ENCODE measurements around the gene AP1M1.

The AP1M1 gene

DNA sequence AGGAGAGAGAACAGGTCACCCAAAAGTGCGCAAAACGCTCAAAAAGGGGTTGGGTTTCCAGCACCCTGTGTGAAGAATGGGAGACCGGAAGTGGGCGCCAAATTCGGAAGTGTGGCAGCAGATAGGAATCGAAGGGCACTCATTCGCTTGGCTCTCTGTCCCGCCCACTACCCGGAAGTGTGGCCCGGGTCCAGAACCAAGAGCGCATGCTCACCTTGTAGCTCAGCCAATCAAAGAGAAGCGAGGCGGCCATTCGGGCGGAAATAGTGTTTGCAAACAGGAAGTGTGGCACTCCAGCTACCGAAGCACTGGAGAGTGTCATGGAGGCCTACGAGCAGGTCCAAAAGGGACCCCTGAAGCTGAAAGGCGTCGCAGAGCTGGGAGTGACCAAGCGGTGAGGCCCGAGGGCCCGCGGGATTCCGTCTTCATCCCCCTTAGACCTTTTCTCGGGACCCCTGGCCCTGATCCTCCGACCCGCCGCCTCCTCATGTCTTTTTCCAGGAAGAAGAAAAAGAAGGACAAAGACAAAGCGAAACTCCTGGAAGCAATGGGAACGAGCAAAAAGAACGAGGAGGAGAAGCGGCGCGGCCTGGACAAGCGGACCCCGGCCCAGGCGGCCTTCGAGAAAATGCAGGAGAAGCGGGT, 12.5 kb upstream of the AP1M1 start, which contains the start of gene FAM32A:
Gene FAM32A, plus strand, starts transcription at position 288 of the 645 bp plus-strand sequence. Its CDS starts 33 bp downstream, at position 321.
- DNase-seq (ENCODE audit: low read depth in 2 of 2): peak; percentile 96 to 98

DNA sequence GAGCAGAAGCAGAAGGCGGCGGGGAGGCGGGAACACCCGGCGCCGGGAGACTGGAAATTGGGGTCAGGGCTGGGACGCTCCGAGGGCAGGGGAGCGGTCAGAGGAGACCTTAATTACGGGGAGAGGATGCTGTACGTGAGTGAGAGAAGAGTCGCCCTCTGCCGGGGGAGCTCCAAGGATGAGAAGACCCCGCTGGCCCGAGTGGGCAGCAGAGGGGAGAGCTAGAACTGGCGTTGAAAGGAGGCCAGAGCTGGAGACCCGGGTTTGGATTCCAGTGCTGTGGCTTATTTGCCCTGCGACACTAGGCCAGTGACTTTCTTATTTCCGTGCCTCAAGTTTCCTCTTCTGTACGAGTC, 12.0 kb upstream of the AP1M1 start:
- DNase-seq (ENCODE audit: low read depth in 2 of 2): no peak

DNA sequence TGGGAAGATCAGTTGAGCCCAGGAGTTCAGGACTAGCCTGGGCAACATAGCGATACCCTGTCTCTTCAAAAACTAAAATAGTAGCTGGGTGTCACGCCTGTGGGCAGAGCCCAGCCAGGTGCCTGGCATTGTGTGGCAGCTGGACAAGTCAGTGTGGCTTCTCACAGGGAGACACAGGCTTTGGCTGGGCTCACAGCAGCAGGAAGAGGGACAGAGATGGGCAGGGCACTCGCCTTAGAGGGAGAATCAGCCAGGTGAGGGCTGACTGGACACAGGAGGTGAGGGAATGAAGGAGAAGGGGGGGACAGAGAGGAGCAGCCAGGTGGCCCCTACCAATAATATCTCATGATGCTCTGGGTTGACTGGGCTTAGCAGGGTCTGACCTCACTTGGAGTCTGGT, 9.2 kb upstream of the AP1M1 start:
- DNase-seq (ENCODE audit: low read depth in 2 of 2): no peak

DNA sequence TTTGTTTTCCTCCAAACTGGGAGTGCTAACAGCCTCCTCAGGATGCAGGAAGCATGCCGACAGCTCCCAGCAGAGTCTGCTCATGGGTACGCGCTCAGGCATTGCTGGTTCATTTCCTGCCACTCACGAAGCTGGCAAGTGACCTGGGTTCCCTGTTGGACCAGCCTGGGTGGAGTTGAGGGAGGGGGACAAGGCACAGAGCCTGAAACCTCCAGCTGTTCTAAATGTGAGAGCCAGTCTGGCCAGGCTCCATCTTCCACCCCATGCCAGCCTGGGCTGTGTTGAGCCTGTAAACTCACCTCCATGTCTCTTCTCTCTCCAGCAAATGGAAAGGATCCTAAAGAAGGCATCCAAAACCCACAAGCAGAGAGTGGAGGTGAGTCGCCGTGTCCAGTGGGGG, 7.5 kb upstream of the AP1M1 start:
- DNase-seq (ENCODE audit: low read depth in 2 of 2): no peak

DNA sequence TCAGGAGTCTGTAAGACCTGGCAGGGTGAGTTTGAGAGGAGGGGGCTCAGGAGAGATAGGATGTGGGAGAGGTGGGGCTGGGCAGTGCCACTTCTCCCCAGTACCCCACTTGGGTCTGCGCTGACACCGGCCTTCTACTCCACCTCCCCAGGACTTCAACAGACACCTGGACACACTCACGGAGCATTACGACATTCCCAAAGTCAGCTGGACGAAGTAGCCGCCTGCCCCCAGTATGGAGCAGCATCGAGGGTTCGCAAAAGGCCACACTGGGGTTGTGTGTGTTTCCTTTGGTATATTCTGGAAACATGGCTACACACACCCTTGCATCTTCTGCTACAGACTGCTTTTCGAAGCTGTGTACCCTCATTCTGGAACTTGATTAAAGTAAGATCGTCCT, 7.0 kb upstream of the AP1M1 start:
- DNase-seq (ENCODE audit: low read depth in 2 of 2): no peak

DNA sequence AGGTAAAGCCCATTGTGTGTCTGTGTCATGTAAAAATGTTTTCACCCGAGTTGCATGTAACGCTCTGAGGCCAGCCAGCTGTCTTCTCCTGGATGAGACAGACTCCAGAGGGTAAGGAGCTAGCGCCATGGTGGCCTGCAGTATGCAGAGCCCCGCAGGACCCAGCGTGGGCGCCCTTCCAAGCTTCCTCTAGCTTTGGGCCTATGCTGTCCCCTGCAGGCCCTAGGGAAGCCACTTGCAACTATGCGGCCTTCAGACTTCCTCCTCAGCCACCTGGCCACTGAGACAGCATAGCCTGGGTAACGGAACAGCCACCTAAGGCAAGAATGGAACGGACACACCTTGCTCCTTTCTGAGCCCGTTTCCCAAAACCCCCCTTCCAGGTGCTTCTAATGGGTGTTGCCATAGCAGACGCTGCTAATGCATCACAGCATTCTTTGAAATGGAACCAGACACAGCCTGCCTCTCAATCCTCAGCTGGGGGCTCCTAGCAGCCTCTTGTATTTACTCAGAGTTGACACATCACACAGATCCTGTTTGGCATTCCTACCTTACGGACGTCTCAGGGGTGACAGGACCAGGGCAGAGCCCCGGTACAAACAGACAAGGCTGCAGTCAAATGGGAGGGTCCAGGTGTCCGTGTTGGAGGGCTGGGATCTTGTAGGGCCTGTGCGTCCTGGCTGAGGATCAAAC, 6.3 kb upstream of the AP1M1 start:
- no peak for DNase-seq (ENCODE audit: low read depth in 2 of 2)

DNA sequence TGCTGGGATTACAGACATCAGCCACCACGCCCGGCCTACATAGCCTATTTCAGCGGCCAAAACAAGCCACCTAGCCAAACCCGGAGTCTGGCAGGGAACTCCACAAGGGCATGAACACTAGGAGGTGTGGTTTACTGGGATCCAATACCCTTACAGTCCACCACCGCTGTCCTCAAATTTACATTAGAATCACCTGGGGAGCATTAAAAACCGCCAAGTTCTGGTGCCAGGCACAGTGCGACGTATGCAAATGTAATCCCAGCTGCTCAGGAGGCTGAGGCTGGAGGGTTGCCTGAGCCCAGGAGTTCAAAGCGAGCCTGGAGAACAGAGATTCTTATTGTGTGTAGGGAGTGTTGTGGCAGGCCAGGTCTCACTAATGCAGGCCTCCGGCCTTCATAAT, 4.2 kb upstream of the AP1M1 start:
- no peak for DNase-seq (ENCODE audit: low read depth in 2 of 2)

DNA sequence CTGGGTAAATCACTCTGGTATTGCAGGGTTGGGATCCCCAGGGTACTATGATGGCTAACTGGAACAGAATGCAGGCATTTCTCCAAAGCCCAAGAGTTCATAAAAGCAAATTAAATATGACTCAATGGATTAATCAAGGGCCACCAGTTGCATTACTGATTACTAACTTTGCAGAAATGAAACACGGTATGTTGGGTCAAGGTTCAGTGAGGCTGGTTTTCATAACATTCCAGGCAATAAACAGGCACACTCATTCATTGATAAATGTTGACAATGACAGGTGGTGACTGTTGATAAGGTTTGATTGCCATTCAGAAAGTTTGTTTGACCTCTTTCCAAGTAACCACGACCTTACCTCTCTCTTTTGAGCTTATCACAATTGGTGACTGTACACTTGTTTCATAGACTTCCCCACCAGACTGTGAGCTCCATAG, 506 bp upstream of the AP1M1 start:
- DNase-seq (ENCODE audit: low read depth in 2 of 2): no peak

DNA sequence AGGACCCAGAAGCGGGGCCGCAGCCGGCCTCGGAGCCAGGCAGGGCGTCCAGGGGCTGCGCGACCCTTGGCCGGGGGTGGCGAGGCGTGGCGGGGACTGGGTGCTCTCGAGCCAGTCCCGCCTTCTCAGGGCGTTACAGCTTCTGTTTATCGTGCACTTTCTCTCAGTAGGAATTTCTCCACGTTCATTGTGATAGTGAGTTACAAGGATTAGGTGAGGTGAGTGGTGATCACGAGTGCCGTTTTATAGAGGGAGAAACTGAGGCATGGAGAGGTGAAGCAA, 600 bp downstream of the AP1M1 start:
- no peak for DNase-seq (ENCODE audit: low read depth in 2 of 2)

DNA sequence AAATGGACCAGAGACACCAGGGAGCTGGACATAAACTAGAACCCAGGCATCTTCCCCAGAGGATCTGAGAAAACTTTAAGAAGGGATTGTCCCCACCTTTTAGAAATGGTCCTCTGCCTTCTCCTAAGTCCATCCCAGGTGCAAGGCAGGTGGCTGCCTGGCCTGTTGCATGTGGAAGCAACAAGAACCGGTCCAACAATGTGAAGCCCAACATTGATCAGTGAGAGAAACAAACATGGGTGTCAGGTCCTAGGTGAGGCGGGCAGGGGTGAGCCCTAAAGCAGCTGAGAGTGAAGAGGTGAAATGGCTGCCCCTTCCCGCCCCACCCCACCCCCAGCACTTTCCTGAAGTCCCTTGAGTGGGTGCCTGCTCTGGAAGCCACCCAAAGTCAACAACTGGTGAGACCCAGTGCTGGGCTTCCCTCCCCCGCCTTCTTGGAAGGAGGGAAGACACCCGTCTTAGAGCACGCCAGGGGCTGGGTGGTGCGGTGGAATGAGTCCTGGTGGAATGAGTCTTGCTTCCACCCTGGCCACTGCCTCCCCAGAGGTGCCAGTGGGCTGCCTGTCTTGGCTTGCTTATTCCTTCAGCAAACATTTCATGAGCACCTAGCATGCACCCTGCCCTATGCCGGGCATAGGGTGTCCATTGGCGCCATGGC, 1.7 kb downstream of the AP1M1 start:
- no peak for DNase-seq (ENCODE audit: low read depth in 2 of 2)

DNA sequence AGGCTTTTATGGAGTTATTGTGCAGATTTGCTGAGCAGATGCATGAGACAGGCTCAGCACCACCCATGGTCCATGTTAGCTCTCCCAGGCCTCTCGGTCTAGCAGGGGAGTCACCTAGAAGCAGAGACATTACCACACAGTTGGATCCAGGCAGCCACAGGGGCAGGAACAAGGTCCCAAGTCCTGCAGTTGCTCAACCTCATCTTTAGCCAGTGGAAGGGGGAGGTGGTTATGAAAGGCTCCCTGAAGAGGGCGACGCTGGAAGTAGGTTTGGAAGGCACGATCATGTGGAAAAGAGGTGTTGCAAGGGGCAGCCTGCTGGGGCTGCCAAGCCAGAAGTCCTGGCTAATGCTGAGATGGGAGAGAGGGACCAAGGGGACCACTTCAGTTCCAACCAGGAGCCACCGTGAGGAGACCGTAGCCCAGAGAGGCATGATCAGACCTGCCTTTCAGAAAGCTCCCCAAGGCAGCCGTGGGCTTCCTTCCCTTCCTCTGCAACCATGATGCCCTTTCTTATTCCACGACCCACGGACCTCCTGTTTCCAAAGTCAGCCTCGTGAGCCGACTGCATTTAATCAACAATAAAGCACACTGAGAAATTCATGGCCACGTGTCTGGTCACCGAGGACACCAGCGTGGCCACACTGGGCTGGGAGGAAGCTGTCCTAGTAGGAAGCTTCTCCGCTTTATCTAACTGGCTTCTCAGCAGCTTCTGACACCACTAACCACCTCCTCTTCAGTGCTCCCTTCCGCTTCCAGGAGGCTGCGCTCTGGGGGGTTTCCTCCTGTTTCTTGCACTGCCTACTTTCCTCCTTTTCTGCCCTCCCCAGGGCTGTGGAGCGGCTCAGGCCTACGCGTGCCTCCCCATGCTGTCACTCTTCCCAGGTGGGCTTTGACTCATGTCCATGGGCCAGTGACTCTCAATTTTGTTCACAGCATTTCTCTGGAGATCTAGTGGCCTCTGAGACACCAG, 2.6 kb downstream of the AP1M1 start:
- DNase-seq (ENCODE audit: low read depth in 2 of 2): no peak

DNA sequence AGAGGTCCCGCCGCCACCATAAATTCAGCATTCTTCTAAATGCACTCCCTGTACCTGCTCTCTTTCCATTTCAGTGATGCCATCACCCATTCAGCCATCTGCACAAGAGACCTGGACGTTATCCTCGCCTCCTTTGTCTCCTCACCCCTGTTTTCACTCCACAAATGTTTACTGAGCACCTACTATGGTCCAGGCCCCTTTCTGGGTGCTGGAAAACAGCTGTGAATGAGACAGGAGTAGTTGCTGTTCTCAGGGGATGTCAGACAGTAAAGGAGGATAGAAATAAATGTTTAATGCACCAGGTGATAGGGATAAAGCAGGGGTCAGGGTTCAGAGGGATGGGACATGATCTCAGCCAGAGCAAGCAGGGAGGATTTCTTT, 3.3 kb downstream of the AP1M1 start:
- no peak for DNase-seq (ENCODE audit: low read depth in 2 of 2)

DNA sequence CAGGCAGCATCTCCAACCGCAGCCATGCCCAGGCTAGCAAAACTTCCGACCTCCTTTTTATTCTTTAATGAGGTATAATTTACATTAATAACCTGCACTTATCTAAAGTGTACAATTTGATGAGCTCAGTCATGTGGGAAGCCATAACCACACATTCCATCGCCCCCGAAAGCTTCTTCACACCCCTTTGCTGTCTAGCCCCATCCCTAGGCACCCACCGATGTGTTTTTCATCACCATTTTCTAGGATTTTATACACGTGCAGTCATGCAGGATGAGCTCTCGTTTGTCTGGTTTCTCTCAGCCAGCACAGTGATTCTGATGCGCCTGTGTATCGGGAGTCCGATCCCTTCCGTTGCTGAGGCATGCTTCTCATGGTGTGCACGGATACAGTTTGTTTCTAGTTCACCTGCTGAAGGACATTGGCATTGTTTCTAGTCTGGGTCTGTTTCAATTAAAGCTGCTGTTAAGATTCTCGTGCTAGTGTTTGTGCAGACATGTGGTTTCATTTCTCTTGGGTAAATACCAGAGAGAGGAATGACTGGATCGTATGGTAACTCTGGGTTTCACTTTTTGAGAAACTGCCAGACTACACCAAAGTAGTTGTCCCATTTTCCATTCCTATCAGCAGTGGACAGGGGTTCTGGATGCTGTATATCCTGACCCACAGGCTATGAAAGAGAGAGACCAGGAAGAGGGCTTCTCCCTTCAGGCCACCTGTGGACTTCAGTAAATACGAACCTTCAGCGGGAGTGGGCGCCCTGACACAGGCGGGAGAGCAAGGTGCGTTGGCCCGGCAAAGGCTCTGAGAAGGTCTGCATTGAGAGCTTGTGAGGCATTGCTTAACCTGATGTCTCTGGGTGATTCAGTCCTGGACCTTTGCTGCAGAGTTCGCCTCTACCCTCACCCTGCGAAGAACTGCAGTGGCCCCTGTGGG, 4.9 kb downstream of the AP1M1 start:
- DNase-seq (ENCODE audit: low read depth in 2 of 2): no peak

DNA sequence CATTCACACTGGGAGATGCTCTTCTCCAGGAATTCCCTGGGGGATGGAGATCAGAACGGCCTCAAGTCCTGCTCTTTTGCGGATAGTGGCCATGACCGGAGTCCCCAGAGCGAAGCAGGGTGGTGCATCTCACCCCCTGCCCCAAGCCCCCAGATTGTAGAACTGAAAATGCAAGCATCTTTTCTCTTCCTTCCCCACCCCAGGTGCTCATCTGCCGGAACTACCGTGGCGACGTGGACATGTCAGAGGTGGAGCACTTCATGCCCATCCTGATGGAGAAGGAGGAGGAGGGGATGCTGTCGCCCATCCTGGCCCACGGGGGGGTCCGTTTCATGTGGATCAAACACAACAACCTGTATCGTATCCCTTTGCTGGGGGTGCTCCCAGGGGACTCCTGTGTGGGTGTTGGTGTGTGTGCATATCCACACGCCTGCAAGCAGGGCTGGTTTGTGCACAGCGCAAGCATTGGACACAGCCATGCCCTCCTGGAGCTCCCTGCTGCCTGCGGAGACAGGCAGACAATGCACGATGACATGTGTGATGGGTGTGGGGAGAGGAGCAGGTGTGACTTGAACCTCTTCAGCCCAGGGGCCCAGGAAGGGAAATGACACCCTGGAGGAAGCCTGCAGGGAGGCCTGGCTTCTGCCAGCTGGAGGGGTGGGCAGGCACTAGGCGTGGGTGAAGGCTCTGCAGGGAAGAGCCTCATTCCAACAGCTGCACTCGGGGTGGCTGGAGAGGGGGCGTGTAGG, 5.7 kb downstream of the AP1M1 start:
- DNase-seq (ENCODE audit: low read depth in 2 of 2): no peak

DNA sequence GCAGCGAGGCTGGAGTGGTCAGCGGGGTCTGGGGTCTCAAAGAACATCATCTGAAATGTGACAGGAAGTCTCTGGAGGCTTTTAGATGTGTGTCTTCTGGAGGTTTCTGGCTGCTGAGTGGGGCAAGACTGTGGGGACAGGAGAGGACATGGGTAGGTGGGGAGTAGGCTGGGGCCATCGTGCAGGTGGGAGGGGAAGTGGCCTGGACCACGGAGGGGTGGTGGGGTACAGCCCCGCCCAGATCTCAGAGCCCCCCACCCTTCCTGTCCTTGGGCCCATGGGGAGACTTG, 6.2 kb downstream of the AP1M1 start:
- DNase-seq (ENCODE audit: low read depth in 2 of 2): no peak

DNA sequence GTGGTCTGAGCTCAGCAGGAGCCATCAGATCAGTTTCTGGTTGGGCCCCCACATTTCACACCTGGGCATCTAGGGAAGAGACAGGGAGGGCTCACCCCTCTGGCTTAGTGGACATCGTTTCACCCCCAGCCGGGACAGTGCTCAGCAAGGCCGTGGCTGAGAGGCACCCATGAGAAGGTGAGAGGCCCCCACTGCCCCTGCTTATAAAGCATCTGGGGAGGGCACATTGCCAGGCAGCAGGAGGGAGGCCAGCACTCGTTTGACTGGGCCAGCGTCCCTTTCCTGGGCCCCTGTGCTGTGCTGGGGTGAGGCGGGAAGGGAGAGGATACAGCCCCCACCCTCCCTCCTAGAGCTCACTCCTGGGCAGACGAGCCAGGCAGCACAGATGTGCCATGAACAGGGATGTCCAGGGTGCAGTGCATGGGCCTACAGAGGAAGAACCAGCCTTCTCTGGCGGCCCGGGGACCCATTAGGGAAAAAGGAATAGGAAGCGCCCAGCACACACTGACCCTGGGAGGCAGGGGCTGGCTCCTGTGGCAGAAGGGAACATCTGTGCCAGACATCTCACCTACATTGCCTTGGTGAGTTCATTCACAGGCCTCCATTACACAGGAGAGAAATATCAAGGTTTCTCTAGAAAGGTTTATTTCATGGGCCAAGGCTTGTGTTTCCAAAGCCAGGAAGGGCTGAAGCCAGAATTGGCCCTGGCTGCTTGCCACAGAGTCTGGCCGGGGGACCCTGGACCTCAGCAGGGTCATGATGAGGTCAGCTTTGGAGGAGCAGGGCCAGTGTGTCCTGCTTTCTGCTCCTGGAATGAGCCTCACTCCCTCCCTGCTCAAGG, 7.7 kb downstream of the AP1M1 start:
- DNase-seq (ENCODE audit: low read depth in 2 of 2): no peak

DNA sequence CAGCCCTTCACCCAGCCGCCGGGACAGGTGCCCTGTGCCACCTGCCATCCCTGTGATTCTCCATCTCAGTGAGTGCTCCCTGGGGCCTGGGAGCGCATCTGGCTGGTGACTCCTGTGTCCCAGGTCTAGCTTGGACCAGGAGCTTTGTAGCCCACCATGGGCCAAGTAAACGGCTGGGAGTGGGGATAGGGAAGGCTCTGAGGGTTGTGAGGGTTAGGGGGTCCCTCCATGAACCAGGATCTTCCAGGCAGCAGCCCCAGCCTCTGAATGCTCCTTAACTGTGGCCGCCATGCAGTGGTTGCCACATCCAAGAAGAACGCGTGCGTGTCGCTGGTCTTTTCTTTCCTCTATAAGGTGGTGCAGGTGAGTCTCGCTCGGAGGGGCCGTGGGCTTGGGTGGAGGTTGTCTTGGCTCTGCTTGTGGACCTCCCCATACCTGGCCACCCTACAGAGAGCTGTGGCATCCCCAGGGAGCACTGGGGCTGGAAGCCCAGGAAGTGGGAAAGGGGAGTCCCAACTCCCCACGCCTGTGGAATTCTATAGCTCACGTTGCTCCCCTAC, 8.4 kb downstream of the AP1M1 start:
- DNase-seq (ENCODE audit: low read depth in 2 of 2): no peak

DNA sequence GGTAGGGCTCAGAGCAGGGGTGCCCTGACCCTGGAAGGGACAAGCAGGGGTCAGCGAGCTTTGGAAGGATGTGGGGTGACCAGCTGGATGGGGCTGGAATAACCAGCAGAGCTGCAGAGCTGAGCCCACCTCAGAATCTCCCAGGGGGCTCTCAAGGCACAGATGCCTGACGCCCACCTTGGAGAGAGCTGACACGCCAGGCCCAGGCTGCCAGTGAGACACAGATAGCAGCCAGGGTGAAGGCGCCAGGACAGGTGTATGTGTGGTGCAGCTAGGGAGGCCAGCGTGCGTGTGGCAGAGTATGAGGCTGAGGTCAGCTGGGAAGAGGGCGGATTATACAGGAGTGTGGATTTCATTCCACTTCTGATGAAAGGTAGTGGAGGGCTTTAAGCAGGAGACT, 8.9 kb downstream of the AP1M1 start:
- no peak for DNase-seq (ENCODE audit: low read depth in 2 of 2)

DNA sequence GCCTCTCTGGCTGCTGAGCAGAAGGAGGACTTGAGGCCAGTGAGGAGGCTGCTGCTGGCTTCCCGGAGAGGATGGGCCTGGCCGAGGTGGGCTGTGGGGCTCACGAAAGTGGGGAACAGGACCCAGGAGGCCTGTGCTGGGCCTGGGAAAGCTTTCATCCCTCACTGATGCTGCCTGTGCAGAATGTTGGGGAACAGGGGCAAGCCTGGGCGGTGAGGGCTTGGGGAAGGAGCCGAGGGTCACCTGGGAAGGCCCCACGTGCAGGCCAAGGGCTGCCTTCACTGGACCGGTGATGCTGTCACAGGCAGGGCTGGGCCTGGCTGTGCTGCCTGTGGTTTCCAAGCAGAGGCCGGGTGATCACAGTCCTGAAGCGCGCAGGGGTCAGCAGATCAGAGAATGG, 9.4 kb downstream of the AP1M1 start:
- DNase-seq (ENCODE audit: low read depth in 2 of 2): no peak
